DMS153 (cell line): Measurements from ENCODE around the gene TST.
A peak's percentile ranks its signal among the peaks of the same experiment; 100 is the strongest.

ENCODE experiments used
- DNase-seq: peaks from one replicate; lab custom pipeline; 2025; lab: John Stamatoyannopoulos, UW

Gene TST

GRCh38 chr22:36982136-36982535 lies 37.1 kb downstream of the TST start:
- no peak for DNase-seq

GRCh38 chr22:36981247-36981775 lies 37.9 kb downstream of the TST start:
- DNase-seq, result no peak

GRCh38 chr22:36979016-36979910 lies 40.0 kb downstream of the TST start:
- DNase-seq, result no peak

GRCh38 chr22:36977947-36978660 lies 41.1 kb downstream of the TST start:
- peak; percentile 71 for DNase-seq

GRCh38 chr22:36977401-36977861 lies 41.8 kb downstream of the TST start:
- peak; percentile 60 for DNase-seq

GRCh38 chr22:36976606-36977005 lies 42.6 kb downstream of the TST start:
- DNase-seq, result no peak

- peak; percentile 84 for DNase-seq
Measured at GRCh38 chr22:36971341-36972125, 47.7 kb downstream of the TST start.

GRCh38 chr22:36968249-36968964 lies 50.8 kb downstream of the TST start:
- DNase-seq, result no peak

GRCh38 chr22:36966851-36967540 lies 52.3 kb downstream of the TST start:
- DNase-seq, result no peak

GRCh38 chr22:36965696-36966095 lies 53.6 kb downstream of the TST start:
- DNase-seq, result no peak

- no peak for DNase-seq
Measured at GRCh38 chr22:36964106-36964505, 55.1 kb downstream of the TST start.

GRCh38 chr22:36963302-36963701 lies 55.9 kb downstream of the TST start:
- no peak for DNase-seq

GRCh38 chr22:36961626-36962025 lies 57.6 kb downstream of the TST start:
- no peak for DNase-seq
